HepG2 (cell line): Measurements from ENCODE around the gene NKD1. TPM values are rescaled to one million over a fixed set of nuclear protein-coding genes. Genes with fewer than 3 reads are reported as not detected.

Source experiments
- AGO2 ChIP-seq: fragments of 200-400 bp; formaldehyde crosslinking; optimal IDR thresholded peaks from 2 replicates; pipeline ENCODE3; 2017; ENCODE audit warnings: mild to moderate bottlenecking, low read depth, low read length, moderate library complexity
- CBX1 ChIP-seq: IDR thresholded peaks from one replicate; pipeline ENCODE4 v1.6.1; 2016; ENCODE audit warnings: antibody characterized with exemption, low read depth
- E2F2 ChIP-seq: sonication (generic); formaldehyde crosslinking; IDR thresholded peaks from 2 replicates; pipeline ENCODE4 v1.4.0; 2020; ENCODE audit warnings: missing genetic modification reagents, borderline replicate concordance
- GRHL1 ChIP-seq: sonication (generic); formaldehyde crosslinking; conservative IDR thresholded peaks from 2 replicates; pipeline ENCODE4 v1.8.0; 2022; ENCODE audit warnings: missing genetic modification reagents
- HOXD1 ChIP-seq: sonication (generic); formaldehyde crosslinking; IDR thresholded peaks from 2 replicates; pipeline ENCODE4 v1.5.0; 2020; ENCODE audit warnings: missing genetic modification reagents
- IKZF5 ChIP-seq: IDR thresholded peaks from 2 replicates; pipeline ENCODE4 v1.6.1; 2018; ENCODE audit warnings: missing genetic modification reagents, mild to moderate bottlenecking, missing compliant biosample characterization
- KDM6A ChIP-seq: IDR thresholded peaks from 2 replicates; pipeline ENCODE4 v1.6.1; 2016; ENCODE audit warnings: low read depth
- MIXL1 ChIP-seq: IDR thresholded peaks from 2 replicates; pipeline ENCODE4 v1.6.1; 2016
- MYC ChIP-seq: sonication (generic); formaldehyde crosslinking; IDR thresholded peaks from 2 replicates; pipeline ENCODE4 v1.9.0; 2021; ENCODE audit warnings: missing genetic modification reagents, borderline replicate concordance
- NFE2L1 ChIP-seq: sonication (generic); formaldehyde crosslinking; IDR thresholded peaks from 2 replicates; pipeline ENCODE4 v1.4.0; 2020; ENCODE audit warnings: missing genetic modification reagents, mild to moderate bottlenecking, borderline replicate concordance
- NR2F2 ChIP-seq: IDR thresholded peaks from 2 replicates; pipeline ENCODE4 v1.6.1; 2012; ENCODE audit warnings: low read depth, inconsistent platforms, borderline replicate concordance
- SALL1 ChIP-seq: sonication (generic); formaldehyde crosslinking; IDR thresholded peaks from 2 replicates; pipeline ENCODE4 v1.8.0; 2022; ENCODE audit warnings: mild to moderate bottlenecking, missing genetic modification reagents
- SP4 ChIP-seq: sonication (generic); formaldehyde crosslinking; IDR thresholded peaks from 2 replicates; pipeline ENCODE4 v1.8.1; 2023; ENCODE audit warnings: mild to moderate bottlenecking, missing genetic modification reagents
- TBX2 ChIP-seq: sonication (generic); formaldehyde crosslinking; IDR thresholded peaks from 2 replicates; pipeline ENCODE4 v1.5.0; 2020; ENCODE audit warnings: missing genetic modification reagents, mild to moderate bottlenecking, borderline replicate concordance
- TSC22D2 ChIP-seq: sonication (generic); formaldehyde crosslinking; IDR thresholded peaks from 2 replicates; pipeline ENCODE4 v1.5.1; 2020; ENCODE audit warnings: missing genetic modification reagents, mild to moderate bottlenecking, borderline replicate concordance
- YEATS4 ChIP-seq: sonication (generic); formaldehyde crosslinking; IDR thresholded peaks from 2 replicates; pipeline ENCODE4 v1.4.0; 2020; ENCODE audit warnings: missing genetic modification reagents, borderline replicate concordance
- ZNF10 ChIP-seq: sonication (generic); formaldehyde crosslinking; IDR thresholded peaks from 2 replicates; pipeline ENCODE4 v1.4.0; 2020; ENCODE audit warnings: mild to moderate bottlenecking, low read depth, missing genetic modification reagents, borderline replicate concordance
- ZNF235 ChIP-seq: sonication (generic); formaldehyde crosslinking; IDR thresholded peaks from 2 replicates; pipeline ENCODE4 v1.8.1; 2023; ENCODE audit warnings: mild to moderate bottlenecking, missing genetic modification reagents, borderline replicate concordance
- ZNF333 ChIP-seq: sonication (generic); formaldehyde crosslinking; IDR thresholded peaks from 2 replicates; pipeline ENCODE4 v1.4.0; 2020; ENCODE audit warnings: mild to moderate bottlenecking, missing genetic modification reagents, borderline replicate concordance
- ZNF460 ChIP-seq: sonication (generic); formaldehyde crosslinking; IDR thresholded peaks from 2 replicates; pipeline ENCODE4 v1.5.1; 2020; ENCODE audit warnings: missing genetic modification reagents, mild to moderate bottlenecking, borderline replicate concordance
- ZNF530 ChIP-seq: sonication (generic); formaldehyde crosslinking; IDR thresholded peaks from 2 replicates; pipeline ENCODE4 v1.5.0; 2020; ENCODE audit warnings: low read depth, mild to moderate bottlenecking, missing genetic modification reagents
- ZNF563 ChIP-seq: sonication (generic); formaldehyde crosslinking; IDR thresholded peaks from 2 replicates; pipeline ENCODE4 v1.8.0; 2022; ENCODE audit warnings: mild to moderate bottlenecking, moderate library complexity, missing genetic modification reagents
- ZNF598 ChIP-seq: sonication (generic); formaldehyde crosslinking; IDR thresholded peaks from 2 replicates; pipeline ENCODE4 v1.5.1; 2020; ENCODE audit warnings: mild to moderate bottlenecking, missing genetic modification reagents, borderline replicate concordance
- ZNF709 ChIP-seq: sonication (generic); formaldehyde crosslinking; IDR thresholded peaks from 2 replicates; pipeline ENCODE4 v1.5.0; 2020; ENCODE audit warnings: mild to moderate bottlenecking, missing genetic modification reagents
- ZNF782 ChIP-seq: sonication (generic); formaldehyde crosslinking; IDR thresholded peaks from 2 replicates; pipeline ENCODE4 v1.4.0; 2020; ENCODE audit warnings: missing genetic modification reagents, mild to moderate bottlenecking, borderline replicate concordance
- ZNF790 ChIP-seq: sonication (generic); formaldehyde crosslinking; IDR thresholded peaks from 2 replicates; pipeline ENCODE4 v1.8.0; 2022; ENCODE audit warnings: missing genetic modification reagents, mild to moderate bottlenecking, borderline replicate concordance
- ZNF839 ChIP-seq: sonication (generic); formaldehyde crosslinking; IDR thresholded peaks from 2 replicates; pipeline ENCODE4 v1.4.0; 2020; ENCODE audit warnings: missing genetic modification reagents, mild to moderate bottlenecking, borderline replicate concordance
- ZNF879 ChIP-seq: sonication (generic); formaldehyde crosslinking; IDR thresholded peaks from 2 replicates; pipeline ENCODE4 v1.8.1; 2023; ENCODE audit warnings: missing genetic modification reagents
- polyA plus RNA-seq, 8 experiments: library from polyadenylated mRNA; depleted of rRNA in 3 of 8; stranded (reverse) in 7 of 8; unstranded in 1 of 8; fragments of >200 nt; fragmentation: Illumina TruSeq in 4 of 8; extraction: Trizol in 4 of 8; gene quantifications; 2 replicates each; pipeline versions ENCODE4 v1.2.1 to v1.2.3, GENCODE V29; 2011 to 2016; ENCODE audit warnings: low read depth in 4 of 8, missing spikeins in 1 of 8, mixed read lengths in 1 of 8; ENCODE audit not compliant: insufficient read depth in 1 of 8
- total RNA-seq, 5 experiments: library from RNA; depleted of rRNA; stranded (reverse); fragments of >200 nt; fragmentation: Illumina TruSeq; extraction: Trizol; gene quantifications; 2 replicates each; pipeline ENCODE4 v1.2.3, GENCODE V29; 2016; ENCODE audit warnings: low read depth in 1 of 5

The NKD1 gene
- total and polyA plus RNA-seq, 2 of the 13 experiments (the other 11 are each of a cell fraction or from before 2014, with no cell fraction given) = 70.4 to 121 TPM

GRCh38 chr16:50548125-50548908 is at the start of gene NKD1 (continued):
- TF ChIP-seq NR2F2 (no peak), TBX2 (peak; percentile 37; the same call in 1 of the 2 replicates), CBX1 (peak; percentile 63), SALL1 (CRISPR knock-in tag) (no peak; the same call in none of the 2 replicates), ZNF598 (CRISPR knock-in tag) (no peak), MYC (no peak), AGO2 (peak; percentile 97), ZNF235 (CRISPR knock-in tag) (peak; percentile 41; the same call in 1 of the 2 replicates), ZNF782 (CRISPR knock-in tag) (no peak), ZNF530 (no peak), YEATS4 (CRISPR knock-in tag) (peak; percentile 50; the same call in 1 of the 2 replicates), ZNF563 (peak; percentile 67; the same call in 1 of the 2 replicates), ZNF460 (CRISPR knock-in tag) (peak; percentile 89), SP4 (CRISPR knock-in tag) (peak; percentile 74), NFE2L1 (CRISPR knock-in tag) (no peak), E2F2 (CRISPR knock-in tag) (no peak), IKZF5 (CRISPR knock-in tag) (no peak), HOXD1 (CRISPR knock-in tag) (no peak; the same call in 1 of the 2 replicates), MIXL1 (CRISPR knock-in tag) (no peak), ZNF333 (no peak), GRHL1 (CRISPR knock-in tag) (no peak), TSC22D2 (CRISPR knock-in tag) (peak; percentile 77; the same call in 1 of the 2 replicates), ZNF790 (CRISPR knock-in tag) (no peak), ZNF10 (CRISPR knock-in tag) (no peak), ZNF879 (CRISPR knock-in tag) (no peak), ZNF839 (CRISPR knock-in tag) (no peak), KDM6A (no peak), ZNF709 (CRISPR knock-in tag) (no peak; the same call in 1 of the 2 replicates)
